Myocyte (in vitro differentiated cells): ENCODE results near the gene CHRNA4. TPM values are rescaled to one million over a fixed set of nuclear protein-coding genes. Genes with fewer than 3 reads are reported as not detected.

Source experiments
- DNase-seq: peaks from one replicate; pipeline ENCODE4 v3.0.0-alpha.2; 2012; ENCODE audit warnings: low read depth
- total RNA-seq: library from RNA; depleted of rRNA; stranded (reverse); fragments of >200 nt; gene quantifications from 2 replicates; pipeline ENCODE4 v1.2.3, GENCODE V29; 2014

The CHRNA4 gene
- total RNA-seq, 1 donor from 2014 or later, result not detected

- DNase-seq, result peak; percentile 30
Observed at GRCh38 chr20:63364801-63365585, 3.8 kb upstream of the CHRNA4 start.

- no peak for DNase-seq
Observed at GRCh38 chr20:63363981-63364561, 2.9 kb upstream of the CHRNA4 start.

- DNase-seq, result no peak
Observed at GRCh38 chr20:63363013-63363957, 2.1 kb upstream of the CHRNA4 start.

GRCh38 chr20:63362436-63363009 is 1.4 kb upstream of the CHRNA4 start:
- no peak for DNase-seq

- no peak for DNase-seq
Observed at GRCh38 chr20:63361519-63362435, 628 bp upstream of the CHRNA4 start.

- DNase-seq, result no peak
Observed at GRCh38 chr20:63359937-63360849, 956 bp downstream of the CHRNA4 start.

GRCh38 chr20:63359164-63359934 is 1.8 kb downstream of the CHRNA4 start:
- no peak for DNase-seq

- no peak for DNase-seq
Observed at GRCh38 chr20:63357921-63358905, 2.9 kb downstream of the CHRNA4 start.

GRCh38 chr20:63356931-63357879 is 3.9 kb downstream of the CHRNA4 start:
- no peak for DNase-seq

GRCh38 chr20:63356511-63356910 is 4.6 kb downstream of the CHRNA4 start:
- DNase-seq, result no peak

- DNase-seq, result no peak
Observed at GRCh38 chr20:63355781-63356295, 5.3 kb downstream of the CHRNA4 start.

GRCh38 chr20:63354636-63355350 is 6.4 kb downstream of the CHRNA4 start:
- no peak for DNase-seq

GRCh38 chr20:63352811-63353221 is 8.3 kb downstream of the CHRNA4 start:
- DNase-seq, result no peak

- DNase-seq, result no peak
Observed at GRCh38 chr20:63351811-63352591, 9.1 kb downstream of the CHRNA4 start.
